ENCODE results near the gene ITGA8. TPM values are rescaled to one million over a fixed set of nuclear protein-coding genes. Genes with fewer than 3 reads are reported as not detected.
"Not testable (repeated sequence)": the region's sequence is repeated elsewhere in the genome, so short reads cannot be mapped to it uniquely, and the experiment has no call there.

ITGA8 gene
- total and polyA plus RNA-seq, 4 donors = 4.7 to 55.2 (median 10.7) TPM

DNA sequence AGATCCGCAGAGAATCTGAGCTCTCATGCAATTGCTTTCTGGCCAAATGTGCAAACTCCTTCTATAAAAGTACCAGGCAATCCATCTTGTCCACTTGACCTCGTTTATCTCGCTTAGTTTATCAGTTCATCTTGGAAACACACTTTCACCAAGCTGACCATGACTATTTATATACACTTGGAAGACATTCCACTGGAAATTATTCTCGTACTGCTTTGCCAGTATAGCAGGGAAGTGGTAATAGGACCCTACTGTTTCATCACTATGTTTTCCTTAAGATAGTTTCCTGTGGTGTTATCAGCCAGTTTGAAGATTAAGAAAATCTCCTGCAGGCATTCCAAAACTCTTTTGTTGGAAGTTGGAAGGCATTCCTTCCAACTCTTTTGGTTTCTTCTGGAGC, 233.3 kb downstream of the ITGA8 start:
- DNase-seq (ENCODE audit: low read depth in 4 of 6, low spot score in 6 of 6) = peak in 1 of 6 donors; percentile 15
- Histone ChIP-seq H3K4me1 (ENCODE audit: control insufficient read depth, insufficient read depth, low read length) (no peaks in the 10 kb centered on the region), H3K27me3 (ENCODE audit: control insufficient read depth, insufficient read depth, low read length) (no peaks in the 10 kb centered on the region), H3K27ac (ENCODE audit: low read depth, low read length) (no peak overlapping the region), H3K36me3 (ENCODE audit: control insufficient read depth, insufficient read depth, low read length) (no peaks in the 10 kb centered on the region), H3K9me3 (ENCODE audit: control insufficient read depth, insufficient read depth, low read length) (no peaks in the 10 kb centered on the region), H3K4me3 (ENCODE audit: low read depth, low read length) (no peak overlapping the region)
- WGBS (ENCODE audit: insufficient coverage) = 61% methylated on average over 3 of the region's 4 CpGs

DNA sequence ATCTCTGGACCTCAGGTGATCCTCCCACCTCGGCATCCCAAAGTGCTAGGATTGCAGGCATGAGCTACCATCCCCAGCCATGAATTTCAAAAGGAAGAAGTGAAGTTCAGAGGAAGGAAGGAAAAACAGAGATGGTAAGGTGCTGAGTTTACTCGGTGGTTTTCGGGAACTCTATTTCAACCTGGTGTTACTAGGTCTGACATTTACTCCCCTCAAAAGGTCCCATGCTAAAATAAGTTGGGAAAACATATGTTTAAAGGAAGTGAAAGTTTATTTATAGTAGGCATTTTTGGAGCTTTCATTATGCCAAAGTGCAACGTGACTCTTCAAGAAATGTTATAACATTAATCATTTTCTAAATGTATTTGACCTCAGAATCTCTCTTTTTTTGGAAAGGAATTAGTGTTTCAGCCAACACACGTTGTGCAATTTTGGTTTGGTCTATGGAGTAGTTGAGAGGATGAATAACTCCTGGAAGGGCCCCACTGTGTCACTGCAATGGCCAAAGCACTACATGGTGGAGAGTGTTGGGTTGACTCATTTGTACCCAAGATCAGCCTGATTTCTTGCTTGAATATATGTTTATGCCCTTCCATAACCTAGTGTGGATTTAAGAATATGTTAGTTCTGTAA, 233.9 kb downstream of the ITGA8 start:
- H3K4me3 ChIP-seq (ENCODE audit: low read depth, low read length) = no peak overlapping the region
- no peaks in the 10 kb centered on the region for H3K4me1 ChIP-seq (ENCODE audit: control insufficient read depth, insufficient read depth, low read length)
- H3K27ac ChIP-seq (ENCODE audit: low read depth, low read length) = no peak overlapping the region
- 86% methylated on average over 2 of the region's 5 CpGs for WGBS (ENCODE audit: insufficient coverage)
- H3K36me3 ChIP-seq (ENCODE audit: control insufficient read depth, insufficient read depth, low read length) = no peaks in the 10 kb centered on the region
- DNase-seq (ENCODE audit: low read depth in 4 of 6, low spot score in 6 of 6) = no peak
- no peaks in the 10 kb centered on the region for H3K27me3 ChIP-seq (ENCODE audit: control insufficient read depth, insufficient read depth, low read length)
- no peaks in the 10 kb centered on the region for H3K9me3 ChIP-seq (ENCODE audit: control insufficient read depth, insufficient read depth, low read length)

DNA sequence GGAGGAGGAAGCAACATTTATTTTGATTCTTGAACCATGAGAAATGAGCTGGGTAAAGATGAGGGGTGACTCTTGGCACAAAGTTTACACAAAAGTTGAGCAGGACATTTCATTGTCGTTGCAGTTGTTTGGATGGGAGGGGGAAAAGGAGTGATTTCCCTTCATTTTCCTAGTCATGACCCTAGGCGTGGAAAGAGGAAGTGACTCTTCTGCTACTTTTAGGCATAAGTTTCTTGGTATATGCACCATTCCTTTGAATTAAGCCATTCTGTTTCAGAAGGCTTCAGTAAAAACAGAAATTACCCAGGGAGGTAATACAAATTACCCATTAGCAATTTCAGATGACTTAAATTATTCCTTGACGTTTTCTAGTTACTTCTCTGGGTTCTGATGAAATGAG, 234.7 kb downstream of the ITGA8 start:
- no peak for DNase-seq (ENCODE audit: low read depth in 4 of 6, low spot score in 6 of 6)
- Histone ChIP-seq H3K4me1 (ENCODE audit: control insufficient read depth, insufficient read depth, low read length) (no peaks in the 10 kb centered on the region), H3K27ac (ENCODE audit: low read depth, low read length) (no peak overlapping the region), H3K27me3 (ENCODE audit: control insufficient read depth, insufficient read depth, low read length) (no peaks in the 10 kb centered on the region), H3K9me3 (ENCODE audit: control insufficient read depth, insufficient read depth, low read length) (no peaks in the 10 kb centered on the region), H3K4me3 (ENCODE audit: low read depth, low read length) (no peak overlapping the region), H3K36me3 (ENCODE audit: control insufficient read depth, insufficient read depth, low read length) (no peaks in the 10 kb centered on the region)
- 67% methylated on average over 1 of the region's 3 CpGs for WGBS (ENCODE audit: insufficient coverage)

DNA sequence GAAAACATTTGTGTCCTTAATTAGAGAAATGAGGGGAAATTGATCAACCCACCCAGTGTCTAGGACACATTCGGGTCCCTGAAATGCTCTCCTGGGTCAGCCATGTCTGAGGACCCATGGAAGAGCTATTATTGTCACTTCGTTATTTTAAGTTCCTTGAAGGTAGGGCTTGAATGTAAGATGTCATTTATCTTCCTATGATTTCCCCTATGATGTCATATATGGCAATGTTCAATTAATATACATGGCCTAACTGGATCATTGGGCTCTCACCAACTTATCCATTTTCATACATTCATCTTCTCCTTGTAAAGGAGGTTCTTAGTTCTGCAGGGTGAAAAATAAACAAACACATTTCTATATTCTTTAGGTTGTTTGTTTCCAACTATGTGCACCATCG, 235.6 kb downstream of the ITGA8 start:
- H3K27me3 ChIP-seq (ENCODE audit: control insufficient read depth, insufficient read depth, low read length) = no peaks in the 10 kb centered on the region
- no peaks in the 10 kb centered on the region for H3K4me1 ChIP-seq (ENCODE audit: control insufficient read depth, insufficient read depth, low read length)
- no peak overlapping the region for H3K27ac ChIP-seq (ENCODE audit: low read depth, low read length)
- 100% methylated on average over 1 of the region's 3 CpGs for whole genome bisulfite sequencing (ENCODE audit: insufficient coverage)
- H3K36me3 ChIP-seq (ENCODE audit: control insufficient read depth, insufficient read depth, low read length) = no peaks in the 10 kb centered on the region
- DNase-seq (ENCODE audit: low read depth in 4 of 6, low spot score in 6 of 6) = no peak
- no peaks in the 10 kb centered on the region for H3K9me3 ChIP-seq (ENCODE audit: control insufficient read depth, insufficient read depth, low read length)
- no peak overlapping the region for H3K4me3 ChIP-seq (ENCODE audit: low read depth, low read length)

DNA sequence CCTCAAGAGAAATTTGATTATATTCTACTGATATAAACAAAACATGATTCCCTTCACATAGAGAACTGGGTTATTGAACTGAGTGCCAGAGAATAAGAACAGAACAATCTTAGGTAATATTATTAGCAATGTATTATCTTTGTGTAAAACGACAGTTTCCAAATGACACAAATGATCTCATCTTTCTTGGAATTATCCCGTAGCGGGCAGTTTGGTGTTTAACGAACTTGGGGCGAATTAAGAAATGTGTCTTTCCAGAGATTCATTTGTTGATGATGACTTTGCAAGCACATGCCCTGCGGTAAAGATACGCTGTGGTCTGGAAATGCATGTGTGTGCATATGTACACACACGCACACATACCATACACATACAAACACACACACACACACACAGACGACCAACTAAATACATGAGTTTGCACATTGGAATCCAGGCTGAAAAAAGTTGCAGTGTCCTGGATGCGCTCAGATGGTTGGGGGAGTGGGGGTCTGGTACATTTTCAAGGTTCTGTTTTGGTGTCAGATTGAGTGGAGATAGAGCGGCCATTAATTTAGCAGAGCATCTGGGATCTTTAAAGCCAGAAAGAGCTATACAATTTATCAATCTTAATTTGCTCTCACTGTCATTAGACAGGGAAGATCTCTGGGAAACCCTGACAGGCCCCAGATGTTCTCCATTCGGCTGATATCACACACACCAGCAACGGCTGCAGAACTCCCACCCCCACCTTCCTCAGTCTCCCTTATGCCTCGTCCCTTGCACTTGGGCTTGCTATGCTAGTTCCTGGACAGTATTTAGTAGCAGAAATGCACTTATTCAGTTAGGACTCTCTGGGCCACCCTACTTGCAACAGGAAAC, 236.3 kb downstream of the ITGA8 start:
- H3K9me3 ChIP-seq (ENCODE audit: control insufficient read depth, insufficient read depth, low read length) = no peaks in the 10 kb centered on the region
- H3K4me3 ChIP-seq (ENCODE audit: low read depth, low read length) = no peak overlapping the region
- no peak overlapping the region for H3K27ac ChIP-seq (ENCODE audit: low read depth, low read length)
- 63% methylated on average over 4 of the region's 14 CpGs for WGBS (ENCODE audit: insufficient coverage)
- no peaks in the 10 kb centered on the region for H3K36me3 ChIP-seq (ENCODE audit: control insufficient read depth, insufficient read depth, low read length)
- H3K27me3 ChIP-seq (ENCODE audit: control insufficient read depth, insufficient read depth, low read length) = no peaks in the 10 kb centered on the region
- no peaks in the 10 kb centered on the region for H3K4me1 ChIP-seq (ENCODE audit: control insufficient read depth, insufficient read depth, low read length)
- peak in 1 of 6 donors; percentile 44 for DNase-seq (ENCODE audit: low read depth in 4 of 6, low spot score in 6 of 6)

DNA sequence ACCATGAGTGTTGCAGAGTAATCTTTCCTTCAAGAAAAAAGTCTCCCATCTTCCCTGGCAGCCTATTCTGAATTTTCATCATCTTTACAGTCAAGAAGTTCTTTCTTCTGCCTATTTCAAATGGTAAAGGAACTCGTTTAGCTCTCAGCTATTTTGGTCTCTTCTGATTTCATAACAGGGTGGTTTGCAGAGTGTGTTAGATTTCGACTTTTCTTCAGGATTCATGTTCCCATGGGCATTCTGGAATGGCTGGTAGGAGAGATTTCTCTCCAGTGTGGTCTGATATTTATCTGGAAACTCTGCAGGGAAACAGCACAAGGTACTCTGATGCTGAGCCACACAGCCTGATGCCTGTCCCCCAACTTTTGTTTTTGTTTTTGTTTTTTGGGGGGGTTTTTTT, 237.6 kb downstream of the ITGA8 start:
- Histone ChIP-seq H3K27ac (ENCODE audit: low read depth, low read length) (no peak overlapping the region), H3K4me1 (ENCODE audit: control insufficient read depth, insufficient read depth, low read length) (no peaks in the 10 kb centered on the region), H3K9me3 (ENCODE audit: control insufficient read depth, insufficient read depth, low read length) (no peaks in the 10 kb centered on the region), H3K4me3 (ENCODE audit: low read depth, low read length) (no peak overlapping the region), H3K36me3 (ENCODE audit: control insufficient read depth, insufficient read depth, low read length) (no peaks in the 10 kb centered on the region), H3K27me3 (ENCODE audit: control insufficient read depth, insufficient read depth, low read length) (no peaks in the 10 kb centered on the region)
- WGBS (ENCODE audit: insufficient coverage) = 71% methylated on average over 1 of the region's 2 CpGs
- DNase-seq (ENCODE audit: low read depth in 4 of 6, low spot score in 6 of 6) = no peak

DNA sequence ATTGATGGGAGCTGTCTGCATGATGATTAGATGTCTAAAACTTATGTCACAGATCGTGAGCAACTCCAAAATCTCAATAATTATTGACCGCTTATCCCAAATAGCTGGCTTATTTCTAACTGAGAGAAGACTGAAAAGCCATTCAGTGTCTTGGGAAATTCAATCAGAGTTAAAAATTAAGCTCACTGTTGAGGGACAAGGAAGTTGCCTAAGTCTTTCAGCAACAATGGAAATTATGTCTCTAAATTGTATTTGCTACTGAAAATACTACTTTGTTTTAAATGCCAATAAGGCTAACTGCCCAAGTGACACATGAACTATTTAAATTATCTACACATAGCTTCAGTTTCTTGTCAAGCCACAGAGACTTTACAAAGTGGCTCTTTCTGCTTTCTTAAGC, 240.8 kb downstream of the ITGA8 start:
- no CpG with 5 or more reads among the region's 2 CpGs for WGBS (ENCODE audit: insufficient coverage)
- no peak for DNase-seq (ENCODE audit: low read depth in 4 of 6, low spot score in 6 of 6)
- Histone ChIP-seq H3K4me1 (ENCODE audit: control insufficient read depth, insufficient read depth, low read length) (peaks cover under 1% of the 10 kb centered on the region), H3K27me3 (ENCODE audit: control insufficient read depth, insufficient read depth, low read length) (no peaks in the 10 kb centered on the region), H3K9me3 (ENCODE audit: control insufficient read depth, insufficient read depth, low read length) (no peaks in the 10 kb centered on the region), H3K4me3 (ENCODE audit: low read depth, low read length) (no peak overlapping the region), H3K36me3 (ENCODE audit: control insufficient read depth, insufficient read depth, low read length) (no peaks in the 10 kb centered on the region), H3K27ac (ENCODE audit: low read depth, low read length) (no peak overlapping the region)

DNA sequence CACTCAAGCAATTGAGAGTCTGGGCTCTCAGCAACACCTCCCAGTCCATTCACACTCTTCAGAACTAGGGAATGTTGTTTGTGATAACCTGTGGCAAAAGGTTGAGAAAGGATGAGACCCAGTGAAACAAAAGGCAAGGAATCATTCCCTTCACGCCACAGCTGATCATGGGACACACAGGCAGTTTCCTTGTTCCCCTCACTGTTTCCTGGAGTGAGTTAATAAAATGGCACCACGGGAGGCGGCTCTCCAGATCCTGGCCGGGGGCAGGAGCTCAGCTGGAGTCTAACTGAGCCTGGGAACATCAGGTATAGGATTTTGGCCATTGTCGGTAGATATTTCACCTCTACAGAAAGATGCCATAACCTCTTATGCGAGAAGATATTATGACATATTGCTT, 241.3 kb downstream of the ITGA8 start:
- 30% methylated on average over 2 of the region's 6 CpGs for WGBS (ENCODE audit: insufficient coverage)
- no peak for DNase-seq (ENCODE audit: low read depth in 4 of 6, low spot score in 6 of 6)
- Histone ChIP-seq H3K9me3 (ENCODE audit: control insufficient read depth, insufficient read depth, low read length) (no peaks in the 10 kb centered on the region), H3K4me1 (ENCODE audit: control insufficient read depth, insufficient read depth, low read length) (peaks cover 6% of the 10 kb centered on the region), H3K27me3 (ENCODE audit: control insufficient read depth, insufficient read depth, low read length) (no peaks in the 10 kb centered on the region), H3K4me3 (ENCODE audit: low read depth, low read length) (no peak overlapping the region), H3K27ac (ENCODE audit: low read depth, low read length) (no peak overlapping the region), H3K36me3 (ENCODE audit: control insufficient read depth, insufficient read depth, low read length) (no peaks in the 10 kb centered on the region)

DNA sequence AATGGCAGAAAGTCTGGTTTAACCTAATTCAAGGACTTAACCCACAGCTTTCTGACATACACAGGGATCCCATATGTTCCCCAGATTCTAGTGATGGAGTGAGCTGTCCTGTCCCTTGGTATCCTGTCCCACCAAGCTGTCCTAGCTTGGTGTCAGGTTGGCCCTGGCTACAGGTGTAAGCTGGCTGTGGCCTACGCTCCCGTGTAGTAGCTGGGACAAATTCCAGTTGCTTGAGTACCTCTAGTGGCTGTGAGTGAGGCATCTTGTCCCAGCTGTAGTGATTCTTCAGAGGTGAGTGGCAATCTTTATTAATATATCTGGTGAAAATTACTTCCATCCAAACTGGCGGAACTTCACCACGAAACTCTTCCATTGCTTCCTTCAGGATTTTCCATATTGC, 243.4 kb downstream of the ITGA8 start:
- no peaks in the 10 kb centered on the region for H3K36me3 ChIP-seq (ENCODE audit: control insufficient read depth, insufficient read depth, low read length)
- H3K4me1 ChIP-seq (ENCODE audit: control insufficient read depth, insufficient read depth, low read length) = peaks cover 10% of the 10 kb centered on the region
- no peak overlapping the region for H3K4me3 ChIP-seq (ENCODE audit: low read depth, low read length)
- 100% methylated on average over 2 of the region's 4 CpGs for WGBS (ENCODE audit: insufficient coverage)
- no peaks in the 10 kb centered on the region for H3K9me3 ChIP-seq (ENCODE audit: control insufficient read depth, insufficient read depth, low read length)
- no peak for DNase-seq (ENCODE audit: low read depth in 4 of 6, low spot score in 6 of 6)
- no peaks in the 10 kb centered on the region for H3K27me3 ChIP-seq (ENCODE audit: control insufficient read depth, insufficient read depth, low read length)
- no peak overlapping the region for H3K27ac ChIP-seq (ENCODE audit: low read depth, low read length)

DNA sequence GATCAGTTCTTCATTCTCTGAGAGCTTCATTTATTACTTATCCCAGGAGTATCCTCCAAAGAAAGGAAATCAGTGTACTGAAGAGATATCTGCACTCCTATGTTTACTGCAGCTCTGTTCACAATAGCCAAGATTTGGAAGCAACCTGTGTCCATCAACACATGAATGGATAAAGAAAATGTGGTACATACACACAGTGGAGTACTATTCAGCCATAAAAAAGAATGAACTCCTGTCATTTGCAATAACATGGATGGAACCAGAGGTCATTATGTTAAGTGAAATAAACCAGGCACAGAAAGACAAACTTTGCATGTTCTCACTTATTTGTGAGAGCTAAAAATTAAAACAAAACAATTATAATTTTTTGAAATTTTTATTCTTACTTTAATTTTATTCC, 244.3 kb downstream of the ITGA8 start:
- not testable (repeated sequence) for H3K27ac ChIP-seq (ENCODE audit: low read depth, low read length); DNase-seq (ENCODE audit: low read depth in 4 of 6, low spot score in 6 of 6); H3K9me3 ChIP-seq (ENCODE audit: control insufficient read depth, insufficient read depth, low read length); H3K36me3 ChIP-seq (ENCODE audit: control insufficient read depth, insufficient read depth, low read length); H3K4me1 ChIP-seq (ENCODE audit: control insufficient read depth, insufficient read depth, low read length); H3K4me3 ChIP-seq (ENCODE audit: low read depth, low read length); H3K27me3 ChIP-seq (ENCODE audit: control insufficient read depth, insufficient read depth, low read length)
